HG03442 (cell line): ENCODE results near the gene EPHA1.
"Not testable (repeated sequence)": the region's sequence is repeated elsewhere in the genome, so short reads cannot be mapped to it uniquely, and the experiment has no call there.

Source experiments
- ATAC-seq: cut with Tn5 transposase; IDR thresholded peaks from one replicate; pipeline ENCODE4 v1.9.1; 2021; ENCODE audit warnings: mild to moderate bottlenecking, moderate library complexity; ENCODE audit not compliant: unreplicated experiment

EPHA1 gene

DNA sequence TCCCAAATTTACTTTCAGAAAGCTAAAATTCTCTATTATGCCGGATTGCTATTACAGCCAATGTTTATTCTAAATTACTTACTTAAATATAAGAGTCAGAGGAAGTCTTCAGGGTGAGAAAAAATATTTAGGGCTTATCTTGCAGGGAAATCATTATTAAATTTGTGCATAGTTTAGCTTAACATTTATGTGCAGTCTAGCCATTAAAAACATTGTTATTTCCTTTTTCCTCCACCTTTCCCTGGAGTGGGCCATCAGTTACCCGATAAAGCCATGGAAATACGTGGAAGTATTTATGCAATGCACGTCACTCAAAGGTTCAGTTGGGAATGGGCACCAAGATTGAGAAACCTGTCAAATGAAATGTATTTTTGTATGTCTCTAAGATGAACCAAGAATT, 25.1 kb upstream of the EPHA1 start:
- ATAC-seq, result no peak

DNA sequence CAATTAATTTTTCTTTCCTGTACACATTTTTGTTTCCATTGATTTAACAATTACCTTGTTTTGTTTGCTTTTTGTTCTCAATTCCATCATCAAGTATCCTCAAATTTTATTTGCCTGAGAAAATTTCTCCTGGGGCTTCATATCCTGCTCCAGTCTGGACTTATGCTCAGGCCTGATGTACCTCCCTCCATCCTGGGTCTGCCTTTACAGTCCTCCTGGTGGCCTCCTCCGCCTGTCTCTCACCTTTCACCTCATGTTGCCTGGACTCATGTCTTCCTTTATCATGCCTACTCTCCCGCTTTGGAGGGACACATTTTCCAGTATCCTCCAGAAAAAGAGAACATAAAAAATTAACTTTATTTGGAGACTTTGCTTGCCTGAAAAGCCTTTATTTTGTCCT, 22.5 kb upstream of the EPHA1 start:
- no peak for ATAC-seq

DNA sequence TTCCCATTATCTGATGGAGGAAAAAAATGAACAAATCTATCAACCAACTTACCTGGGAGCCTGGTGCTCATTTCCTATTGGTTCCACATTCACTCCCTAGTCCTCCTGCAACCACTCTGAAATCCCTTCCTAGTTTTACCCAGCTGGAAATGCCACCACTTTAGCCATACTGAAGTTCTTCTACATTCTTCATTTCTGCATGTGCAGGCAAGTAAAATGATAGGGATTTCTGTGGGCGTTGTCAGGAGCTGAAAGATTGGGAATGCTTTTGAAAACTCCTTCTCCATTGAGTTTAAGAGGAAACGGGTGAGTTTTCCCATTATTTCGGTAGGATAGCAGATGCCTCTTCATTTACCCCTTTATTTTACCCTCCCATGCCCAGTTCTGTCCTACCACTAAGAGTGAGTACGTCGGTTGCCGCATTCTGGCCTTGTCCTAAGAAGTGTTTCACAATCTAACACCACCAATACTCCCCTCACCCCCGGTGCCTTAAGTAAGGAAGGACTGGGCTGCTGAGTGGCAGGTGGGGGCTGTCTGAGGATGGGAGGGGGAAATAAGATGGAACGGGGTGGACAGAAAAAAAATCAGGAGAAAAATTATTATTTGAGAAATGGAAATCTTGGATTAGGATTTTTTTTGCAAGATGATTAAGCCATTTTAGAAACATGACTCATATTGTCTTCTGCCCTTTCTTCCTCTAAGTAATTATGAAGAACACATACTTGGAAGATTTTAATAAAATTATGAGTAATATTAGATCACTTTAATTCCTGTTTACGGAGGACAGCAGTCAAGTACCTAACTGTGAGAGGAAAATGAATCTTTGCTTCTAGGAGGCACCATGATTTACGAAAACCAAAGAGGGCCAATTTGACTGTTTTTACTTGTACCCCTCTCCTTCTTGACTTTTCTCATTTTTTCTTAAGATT, 21.4 kb upstream of the EPHA1 start:
- ATAC-seq, result no peak

DNA sequence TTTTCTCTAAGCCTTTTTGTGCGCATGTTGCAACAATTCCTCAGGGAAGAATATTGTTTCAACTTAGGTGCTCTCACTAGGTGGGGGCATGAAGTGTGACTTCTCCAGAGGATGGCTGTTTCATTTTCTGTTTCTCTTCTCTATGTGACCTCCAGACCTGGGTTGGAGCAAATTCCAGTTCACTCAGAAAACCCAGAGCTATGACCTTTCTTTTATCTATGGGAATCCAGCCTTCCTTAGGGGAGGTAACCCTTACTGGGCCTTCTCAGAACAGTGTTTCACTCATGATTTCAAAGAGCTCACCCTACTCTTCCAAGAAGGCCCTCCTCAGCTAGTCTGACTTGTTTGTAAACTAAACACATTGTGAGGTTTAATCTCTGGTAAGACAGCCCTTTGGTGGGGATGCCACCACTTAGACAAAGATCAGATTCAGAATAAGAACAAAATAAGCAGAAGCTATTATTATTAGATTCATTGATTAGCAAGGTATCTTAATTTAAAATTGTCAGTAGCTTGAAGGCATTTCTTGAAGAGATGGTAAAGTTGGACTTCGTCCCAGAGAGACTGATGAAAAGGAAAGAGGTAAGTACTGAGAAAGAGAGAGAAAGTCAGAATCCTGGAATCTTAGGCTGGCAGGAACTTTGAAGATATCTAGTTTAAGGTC, 18.0 kb upstream of the EPHA1 start:
- ATAC-seq, result no peak

DNA sequence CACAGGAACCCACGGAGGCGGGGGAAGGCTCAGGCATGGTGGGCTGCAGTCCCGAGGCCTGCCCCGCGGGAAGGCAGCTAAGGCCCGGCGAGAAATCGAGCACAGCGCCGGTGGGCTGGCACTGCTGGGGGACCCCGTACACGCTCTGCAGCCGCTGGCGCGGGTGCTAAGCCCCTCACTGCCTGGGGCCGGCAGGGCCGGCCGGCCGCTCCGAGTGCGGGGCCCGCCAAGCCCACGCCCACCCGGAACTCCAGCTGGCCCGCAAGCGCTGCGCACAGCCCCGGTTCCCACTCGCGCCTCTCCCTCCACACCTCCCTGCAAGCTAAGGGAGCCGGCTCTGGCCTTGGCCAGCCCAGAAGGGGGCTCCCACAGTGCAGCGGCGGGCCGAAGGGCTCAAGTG, 15.8 kb upstream of the EPHA1 start:
- ATAC-seq, result not testable (repeated sequence)

DNA sequence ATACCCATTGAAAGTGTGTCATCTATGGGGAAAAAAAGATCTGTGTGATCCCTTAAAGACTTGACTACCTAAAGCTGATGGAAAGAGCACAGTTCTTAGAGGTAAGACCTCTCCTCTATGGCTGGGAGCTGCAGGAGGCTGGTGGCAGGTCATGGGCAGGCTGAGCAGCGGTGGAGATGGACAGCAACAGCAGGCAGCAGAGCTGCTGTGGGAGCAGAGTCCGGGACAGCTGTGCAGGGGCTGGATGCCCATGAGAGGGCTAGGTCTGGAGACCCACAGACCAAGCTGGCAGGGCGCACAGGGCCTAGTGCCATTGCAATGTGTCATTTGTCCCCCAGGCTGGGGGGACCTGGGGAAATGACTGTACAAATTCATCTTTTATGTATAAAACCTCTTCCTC, 13.4 kb upstream of the EPHA1 start:
- ATAC-seq, result no peak

DNA sequence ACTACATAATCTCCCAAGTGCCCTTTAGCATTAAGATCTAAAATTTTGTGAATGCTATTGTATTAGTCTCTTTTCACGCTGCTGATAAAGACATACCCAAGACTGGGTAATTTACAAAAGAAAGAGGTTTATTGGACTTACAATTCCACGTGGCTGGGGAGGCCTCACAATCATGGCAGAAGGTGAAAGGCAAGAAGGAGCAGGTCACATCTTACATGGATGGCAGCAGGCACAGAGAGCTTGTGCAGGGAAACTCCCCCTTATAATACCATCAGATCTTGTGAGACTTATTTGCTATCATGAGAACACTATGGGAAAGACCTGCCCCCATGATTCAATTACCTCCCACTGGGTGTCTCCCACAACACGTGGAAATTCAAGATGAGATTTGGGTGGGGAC, 12.0 kb upstream of the EPHA1 start:
- ATAC-seq, result not testable (repeated sequence)

DNA sequence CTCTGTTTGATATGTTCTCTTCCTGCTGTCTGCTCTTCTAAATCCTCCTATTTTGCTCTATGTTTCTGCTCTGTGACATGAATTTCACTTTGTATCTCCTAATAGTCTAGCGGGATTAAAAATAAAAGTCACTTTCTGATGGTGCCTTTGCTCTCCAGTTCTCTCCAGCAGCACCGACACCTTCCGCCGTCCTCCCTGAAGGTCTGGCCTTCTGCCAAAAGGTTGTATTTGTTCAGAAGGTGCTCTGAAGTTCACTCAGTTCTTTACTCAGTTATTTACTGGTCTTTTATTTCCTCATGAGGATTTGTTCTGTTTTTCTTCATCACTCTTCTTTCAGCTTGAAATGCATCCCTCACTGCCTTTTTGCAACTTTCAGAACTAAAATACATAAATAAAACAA, 11.2 kb upstream of the EPHA1 start:
- no peak for ATAC-seq

DNA sequence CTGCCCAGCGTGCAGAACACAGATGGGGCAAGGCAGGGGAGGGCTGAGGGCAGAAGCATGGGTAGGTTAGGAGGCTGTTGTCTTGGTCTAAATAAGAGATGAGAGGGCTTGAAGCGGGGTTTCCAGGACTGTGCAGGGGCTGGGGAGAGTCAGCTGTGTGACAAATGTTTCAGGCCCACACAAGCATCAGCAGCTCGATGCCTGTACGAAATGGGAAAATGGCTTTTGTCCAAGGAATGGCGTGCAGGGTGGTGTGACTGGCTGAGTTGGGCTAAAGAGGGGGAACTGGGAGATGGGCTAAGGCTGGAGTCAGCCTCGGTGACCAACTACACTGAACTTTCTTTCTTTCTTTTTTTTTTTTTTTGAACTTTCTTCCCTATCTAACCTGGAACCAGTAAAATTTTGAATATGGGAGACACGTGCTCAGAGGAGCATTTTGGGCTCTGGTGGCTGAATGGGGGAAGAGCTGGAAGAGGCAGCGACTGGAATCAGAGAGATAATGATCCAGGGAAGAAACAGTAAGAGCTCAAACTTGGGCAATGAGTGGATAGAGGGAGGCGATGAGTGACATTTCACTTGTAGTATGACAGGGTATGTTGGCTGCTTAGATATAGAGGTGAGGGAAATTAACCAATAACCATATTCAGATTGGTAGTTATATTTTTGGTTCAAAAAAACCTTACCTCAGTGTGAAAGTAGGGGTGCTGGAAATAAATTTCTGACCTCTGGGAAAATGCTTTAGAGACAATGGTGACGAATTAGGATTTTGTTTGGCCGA, 10.2 kb upstream of the EPHA1 start:
- no peak for ATAC-seq

DNA sequence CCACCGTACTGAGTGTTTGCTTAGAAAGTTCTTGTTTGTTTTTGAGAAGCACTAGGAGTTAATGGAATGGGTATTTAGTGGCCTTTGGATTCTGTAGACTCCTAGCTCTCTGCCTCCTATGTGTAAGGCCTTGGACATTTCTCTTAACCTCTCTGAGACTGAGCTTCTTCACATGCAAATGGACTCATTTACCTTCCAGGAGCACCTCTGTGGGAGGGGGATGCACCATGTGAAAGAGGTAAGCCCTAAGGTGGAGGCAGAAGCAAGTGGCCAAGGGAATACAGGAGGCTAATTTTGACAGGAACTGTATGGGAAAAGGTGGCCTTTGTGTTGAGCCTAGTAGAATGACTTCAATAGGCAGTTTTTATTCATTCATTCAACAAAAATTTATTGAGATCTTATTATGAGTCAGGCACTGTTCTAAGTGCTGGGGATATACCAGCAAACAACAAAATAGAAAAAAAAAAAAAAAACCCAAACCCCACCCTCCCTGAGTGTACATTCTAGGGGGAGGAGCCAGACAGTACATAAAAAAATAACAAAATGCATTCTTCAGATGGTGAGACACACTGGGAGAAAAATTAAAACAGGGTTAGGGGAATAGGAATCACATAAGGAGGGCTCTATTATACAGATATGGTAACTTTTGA, 9.2 kb upstream of the EPHA1 start:
- no peak for ATAC-seq

DNA sequence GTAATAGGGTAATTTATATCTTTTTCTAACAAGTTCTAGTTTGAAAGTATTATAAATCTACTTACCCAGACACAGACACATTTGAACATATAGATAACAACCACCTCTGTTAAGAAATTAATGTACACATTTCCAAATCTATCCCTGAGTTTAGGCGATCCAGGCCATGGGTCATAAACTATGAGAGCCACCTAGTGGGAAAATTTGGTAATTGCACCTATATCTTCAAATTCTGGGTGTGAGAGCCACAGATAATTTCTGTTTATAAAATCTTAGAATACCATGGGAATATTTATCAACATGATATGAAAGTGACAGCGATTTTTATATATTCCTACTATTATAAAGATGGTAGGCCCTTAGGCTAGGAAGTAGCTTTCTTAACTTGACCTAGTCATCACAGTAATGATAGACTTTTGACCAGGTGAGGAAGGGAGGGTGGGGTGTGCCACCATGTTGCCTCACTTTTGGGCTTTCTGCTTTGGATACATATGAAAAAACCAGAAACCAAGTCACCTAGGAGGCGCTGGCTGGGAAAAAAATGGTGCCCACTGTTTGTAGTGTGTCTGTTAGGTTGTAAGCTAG, 8.0 kb upstream of the EPHA1 start:
- ATAC-seq, result peak; percentile 58

DNA sequence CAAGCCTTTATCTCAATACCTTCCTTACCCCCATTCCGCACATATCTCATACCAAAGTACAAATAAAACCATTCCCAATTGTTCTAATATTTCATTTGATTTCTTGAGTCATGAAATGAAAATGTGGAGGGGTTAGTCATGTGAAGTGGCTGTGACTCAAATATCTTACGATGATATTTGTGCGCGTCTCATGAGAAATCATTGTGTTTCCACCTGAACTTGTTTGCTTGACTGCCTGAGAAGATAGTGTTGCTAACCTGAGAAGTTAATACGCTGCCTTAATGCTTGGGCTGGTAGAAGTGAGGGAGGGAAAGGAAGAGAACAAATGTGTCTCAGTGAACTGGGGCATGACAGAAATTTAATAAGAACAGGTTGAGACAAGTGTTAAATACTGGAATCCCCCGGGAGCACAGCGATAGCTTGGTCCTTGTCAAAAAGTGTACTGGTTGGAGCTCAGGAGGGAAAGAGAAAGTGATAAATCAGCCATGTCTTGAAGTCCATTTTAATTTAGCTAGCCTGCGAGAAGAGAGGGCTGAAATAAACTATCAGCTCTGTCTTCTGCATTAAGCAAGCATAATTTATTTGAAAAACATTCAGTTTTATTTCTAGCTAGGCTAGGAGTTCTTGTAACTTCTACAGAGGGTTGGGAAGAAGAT, 7.2 kb upstream of the EPHA1 start:
- ATAC-seq, result no peak

DNA sequence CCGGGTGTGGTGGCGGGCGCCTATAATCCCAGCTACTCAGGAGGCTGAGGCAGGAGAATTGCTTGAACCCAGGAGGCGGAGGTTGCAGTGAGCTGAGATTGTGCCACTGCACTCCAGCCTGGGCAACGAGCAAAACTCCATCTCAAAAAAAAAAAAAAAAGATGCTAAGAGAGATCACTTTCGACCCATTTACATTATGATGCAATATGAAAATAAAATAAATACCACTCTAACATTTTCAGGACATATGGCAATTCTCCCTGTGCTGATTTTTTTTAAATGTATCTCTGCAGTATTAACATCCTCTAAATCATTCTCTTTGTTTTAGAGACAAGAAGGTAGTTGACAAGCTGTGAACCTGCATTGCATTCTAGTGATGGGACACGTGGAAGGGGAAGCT, 6.6 kb upstream of the EPHA1 start:
- ATAC-seq, result not testable (repeated sequence)

DNA sequence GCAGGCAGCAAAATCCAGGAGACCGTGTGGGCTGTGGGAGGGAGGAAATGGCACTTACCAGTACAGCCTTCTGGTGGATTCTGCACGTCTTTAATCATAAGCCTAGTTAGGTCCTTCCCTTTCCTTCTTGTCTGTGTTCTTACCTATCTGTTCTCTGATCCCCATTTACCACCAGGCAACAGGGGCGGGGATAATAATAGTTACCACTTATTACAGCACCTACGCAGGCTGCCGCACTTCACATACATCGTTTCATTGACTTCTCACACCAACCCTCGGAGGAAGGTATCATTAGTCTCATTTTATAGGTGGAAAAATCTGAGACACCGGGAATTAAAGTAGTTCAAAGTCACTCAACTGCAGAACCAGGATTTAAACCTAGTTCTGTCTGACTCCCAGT, 4.5 kb upstream of the EPHA1 start:
- no peak for ATAC-seq

DNA sequence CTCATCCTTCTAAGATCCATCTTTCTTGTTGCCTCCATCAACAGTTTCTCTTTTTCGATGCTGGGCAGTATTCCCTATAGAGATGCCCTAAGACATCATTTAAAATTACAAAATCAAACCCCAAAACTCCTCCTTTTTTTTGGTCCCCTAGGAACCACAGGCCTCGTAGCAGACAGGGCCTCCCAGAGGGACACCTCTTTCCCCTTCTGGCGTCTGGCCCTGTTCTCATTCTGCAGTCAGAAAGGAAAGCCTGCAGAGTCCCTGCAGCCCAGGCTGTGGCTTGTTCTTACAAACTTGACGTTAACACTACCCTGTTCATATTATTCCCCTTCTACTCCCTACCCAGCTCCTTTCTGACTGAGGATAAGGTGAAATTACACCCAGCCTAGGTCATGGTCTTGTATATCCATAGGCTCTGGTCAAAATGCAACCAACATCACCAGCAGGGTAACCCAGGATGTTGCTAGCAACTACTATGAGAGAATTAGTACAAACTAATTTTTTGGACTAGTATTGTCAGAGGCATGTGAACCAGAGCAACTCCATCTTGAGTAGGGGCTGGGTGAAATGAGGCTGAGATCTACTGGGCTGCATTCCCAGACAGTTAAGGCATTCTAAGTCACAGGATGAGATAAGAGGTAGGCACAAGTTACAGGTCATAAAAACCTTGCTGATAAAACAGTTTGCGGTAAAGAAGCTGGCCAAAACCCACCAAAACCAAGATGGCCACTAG, 3.5 kb upstream of the EPHA1 start:
- ATAC-seq, result no peak

DNA sequence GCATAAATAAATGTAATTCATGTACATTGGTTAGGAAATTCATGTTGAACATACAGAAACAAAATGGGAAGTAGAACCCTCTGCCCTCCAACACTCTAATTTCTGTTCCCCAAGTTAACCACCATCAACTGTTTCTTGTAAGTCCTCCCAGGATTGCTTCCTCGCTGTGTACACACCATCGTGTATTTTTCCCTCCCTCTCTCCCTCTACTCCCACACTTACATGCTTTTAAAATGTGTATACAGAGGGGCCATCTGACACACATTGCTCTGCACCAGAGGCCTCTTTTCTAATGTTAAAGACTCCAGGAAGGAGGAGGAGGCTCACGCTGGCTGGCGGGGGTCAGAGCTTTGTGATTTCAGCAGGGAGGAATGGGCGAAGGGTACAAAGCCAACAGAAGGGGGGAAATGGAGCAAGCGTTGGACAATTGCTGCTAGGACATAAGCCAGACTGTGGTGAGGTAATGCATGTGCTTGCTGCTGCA, 1.9 kb upstream of the EPHA1 start:
- ATAC-seq, result no peak

DNA sequence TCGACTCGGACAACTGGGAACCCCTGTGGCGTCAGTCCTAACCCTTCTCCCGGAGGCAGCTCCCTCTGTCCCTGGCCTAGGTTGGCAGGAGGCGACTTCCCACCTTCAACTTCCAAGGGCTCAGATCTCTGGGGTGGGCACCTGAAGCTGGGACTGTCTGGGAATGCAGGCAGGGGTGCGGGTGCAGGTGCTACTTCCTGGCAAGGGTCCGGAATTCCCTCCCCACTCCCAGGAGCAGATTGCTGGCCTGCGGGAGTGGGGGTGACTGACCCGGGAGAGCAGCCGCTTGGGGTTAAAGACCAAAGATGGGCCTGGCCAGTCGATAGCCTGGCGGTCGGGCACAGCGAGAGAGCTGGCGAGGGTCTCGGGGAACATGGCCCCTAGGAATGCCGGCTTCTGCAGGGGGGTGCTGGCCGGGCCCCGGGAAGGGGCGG, 387 bp downstream of the EPHA1 start:
- no peak for ATAC-seq

DNA sequence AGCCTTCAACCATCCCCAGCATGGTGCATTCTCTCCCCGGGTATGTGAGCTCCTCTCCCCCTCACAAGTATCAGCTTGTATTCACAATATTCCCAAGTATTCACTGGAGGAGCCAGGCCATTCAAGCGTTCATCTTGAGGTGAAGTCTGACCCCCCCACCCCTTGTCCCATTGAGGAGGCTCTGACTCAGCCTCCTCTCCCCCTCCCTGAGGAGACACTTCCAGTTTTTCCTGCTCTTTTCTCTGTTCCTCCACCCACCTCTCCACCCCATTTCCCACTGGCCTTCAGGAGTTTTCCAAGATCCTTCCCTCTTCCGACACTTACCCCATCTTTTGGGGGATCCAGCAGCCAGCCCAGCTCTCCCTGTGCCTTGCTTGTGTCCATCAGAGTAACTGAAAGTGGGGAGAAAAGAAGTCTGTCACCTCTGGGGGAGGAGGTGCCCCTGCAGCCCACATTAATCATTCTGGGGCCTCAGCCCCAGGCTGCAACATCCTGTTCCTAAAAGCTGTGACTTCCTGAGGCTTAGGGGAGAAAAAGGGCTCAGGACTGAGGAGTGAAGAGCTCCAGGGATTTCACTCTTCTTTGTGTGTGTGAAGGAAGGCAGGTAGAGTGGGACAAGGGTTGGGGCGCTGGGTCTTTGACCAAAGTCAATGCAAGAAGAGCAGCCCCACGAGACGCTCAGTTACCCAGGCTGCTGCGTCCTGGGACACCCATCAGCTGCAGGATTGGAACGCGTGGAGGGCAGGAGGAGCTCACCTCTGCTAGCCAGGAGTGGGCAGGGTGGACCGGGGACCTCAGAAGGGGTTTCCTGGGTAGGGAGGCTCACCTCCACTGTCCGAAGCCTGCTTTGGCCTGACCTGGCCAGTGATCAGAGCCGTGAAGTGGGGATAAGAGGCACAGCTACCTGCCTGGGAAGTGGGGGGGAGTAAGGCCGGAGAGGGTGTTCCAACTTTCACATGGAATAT, 1.1 kb downstream of the EPHA1 start:
- no peak for ATAC-seq
